Measurements from ENCODE around the gene CNOT4. TPM values are rescaled to one million over a fixed set of nuclear protein-coding genes. Genes with fewer than 3 reads are reported as not detected.

CNOT4 gene
- total RNA-seq, 1 experiment from 2014 or later: 16.6 TPM

- ATAC-seq: no peak
- DNase-seq (ENCODE audit: low read depth, low spot score): no peak
- POLR2A ChIA-PET: no interaction called here
- RAD21 ChIA-PET (ENCODE audit: low non-redundant PET in 1 of 2, low total read pairs in 2 of 2, uncharacterized antibody in 2 of 2, unreplicated experiment in 2 of 2): no interaction called here
- TF ChIP-seq REST (IDR thresholded peaks at IDR 0.05; ENCODE audit: low read depth): no peak
- TF ChIP-seq EGR1 (IDR thresholded peaks at IDR 0.05; ENCODE audit: low read depth): no peak
- no peak for TF ChIP-seq CTCF (IDR thresholded peaks at IDR 0.05 in 2 of 3, conservative IDR thresholded peaks at IDR 0.05 in 1 of 3; ENCODE audit: borderline replicate concordance in 1 of 3, insufficient read depth in 1 of 3, low read depth in 2 of 3, low read length in 2 of 3)
- TF ChIP-seq SIN3A (IDR thresholded peaks at IDR 0.05; ENCODE audit: low read depth): no peak
- TF ChIP-seq EZH2 (IDR thresholded peaks at IDR 0.05): no peak
- TF ChIP-seq YY1 (IDR thresholded peaks at IDR 0.05; ENCODE audit: extremely low read depth, insufficient replicate concordance, low read depth, low read length): no peak
- no peak for TF ChIP-seq ZBTB33 (IDR thresholded peaks at IDR 0.05; ENCODE audit: extremely low read depth, insufficient replicate concordance, low read length)
- no peak for TF ChIP-seq CEBPB (IDR thresholded peaks at IDR 0.05; ENCODE audit: low read depth)
- no peak for TF ChIP-seq SP1 (IDR thresholded peaks at IDR 0.05; ENCODE audit: low read depth)
- TF ChIP-seq MAX (IDR thresholded peaks at IDR 0.05): no peak
- no peak for TF ChIP-seq ELF1 (IDR thresholded peaks at IDR 0.05; ENCODE audit: borderline replicate concordance, low read depth)
- no peak for TF ChIP-seq JUND (IDR thresholded peaks at IDR 0.05)
- TF ChIP-seq FOSL1 (IDR thresholded peaks at IDR 0.05; ENCODE audit: low read depth): no peak
- TF ChIP-seq POLR2AphosphoS5 (IDR thresholded peaks at IDR 0.05; ENCODE audit: low read depth, low read length): no peak
- TF ChIP-seq EZH2phosphoT487 (IDR thresholded peaks at IDR 0.05; ENCODE audit: borderline replicate concordance): no peak
- TF ChIP-seq POLR2A (IDR thresholded peaks at IDR 0.05; ENCODE audit: borderline replicate concordance, extremely low read depth, insufficient read depth, insufficient read length): no peak
- TF ChIP-seq SRF (IDR thresholded peaks at IDR 0.05; ENCODE audit: low read depth): no peak
- TF ChIP-seq RAD21 (IDR thresholded peaks at IDR 0.05; ENCODE audit: low read depth): no peak
- Histone ChIP-seq H3K9me3 (ENCODE audit: control insufficient read depth in 1 of 2, insufficient read depth in 1 of 2, low read depth in 1 of 2, low read length in 2 of 2) (no peaks in the 10 kb centered on the region), H3K79me2 (ENCODE audit: insufficient read depth, low read length) (no peaks in the 10 kb centered on the region; the same call in 1 of the 2 replicates), H3K4me3 (replicated peaks in 1 of 2; ENCODE audit: low read depth in 1 of 2, low read length in 2 of 2) (no peak overlapping the region), H3K4me1 (ENCODE audit: control insufficient read depth in 1 of 2, insufficient read depth in 2 of 2, low read length in 2 of 2) (no peaks in the 10 kb centered on the region), H3K27ac (ENCODE audit: low read depth, low read length) (no peak overlapping the region), H2AFZ (ENCODE audit: low read depth, low read length, poor library complexity, severe bottlenecking) (no peak overlapping the region), H3K9me2 (ENCODE audit: insufficient read depth) (no peaks in the 10 kb centered on the region), H4K20me1 (ENCODE audit: insufficient read depth) (peaks cover 6% of the 10 kb centered on the region; the same call in 1 of the 2 replicates), H3K4me2 (ENCODE audit: low read length) (no peak overlapping the region), H3K9ac (ENCODE audit: low read length) (no peak overlapping the region), H3K27me3 (ENCODE audit: insufficient read depth, low read length) (no peaks in the 10 kb centered on the region), H3K36me3 (ENCODE audit: control insufficient read depth in 1 of 2, insufficient read depth in 2 of 2, low read length in 2 of 2) (no peaks in the 10 kb centered on the region)
- BruUV-seq (replicated peaks): no TSS peak
- intact Hi-C loops (cut with micrococcal nuclease): no loop called here
- CTCF ChIA-PET: no interaction called here
Measured at GRCh38 chr7:135386181-135386580, 123.7 kb downstream of the CNOT4 start.
